GM23338 (cell line): ENCODE results near the gene COL4A2.
A peak's percentile ranks its signal among the peaks of the same experiment; 100 is the strongest.

Source experiments
- CREB1 ChIP-seq: fragments of 250-450 bp; sonication (Bioruptor Pico); IDR thresholded peaks from 2 replicates; pipeline ENCODE4 v1.5.0; 2020; ENCODE audit warnings: low read depth, mild to moderate bottlenecking, moderate library complexity
- CTCF ChIP-seq, 2 experiments: fragments of 200-600 bp in 1 of 2; sonication (generic) in 1 of 2; conservative IDR thresholded peaks; 2 replicates each; pipeline versions ENCODE4 v1.5.1 to v1.6.1; 2016 to 2017; ENCODE audit warnings: antibody characterized with exemption in 2 of 2, low read depth in 2 of 2, mild to moderate bottlenecking in 2 of 2, moderate library complexity in 1 of 2
- EZH2 ChIP-seq: fragments of 200-600 bp; sonication (generic); IDR thresholded peaks from one replicate; pipeline ENCODE4 v1.8.0; 2017; ENCODE audit warnings: antibody characterized with exemption, mild to moderate bottlenecking, low read depth; ENCODE audit not compliant: unreplicated experiment
- JUNB ChIP-seq: IDR thresholded peaks from one replicate; pipeline ENCODE4 v1.6.1; 2016; ENCODE audit warnings: antibody characterized with exemption; ENCODE audit not compliant: unreplicated experiment
- POLR2AphosphoS5 ChIP-seq: IDR thresholded peaks from 2 replicates; pipeline ENCODE4 v1.6.1; 2016; ENCODE audit warnings: antibody characterized with exemption, low read depth
- STAT1 ChIP-seq: IDR thresholded peaks from one replicate; pipeline ENCODE4 v1.6.1; 2016; ENCODE audit warnings: antibody characterized with exemption; ENCODE audit not compliant: unreplicated experiment
- ZNF114 ChIP-seq: fragments of 250-450 bp; sonication (Bioruptor Pico); IDR thresholded peaks from 2 replicates; pipeline ENCODE4 v1.5.0; 2020; ENCODE audit warnings: mild to moderate bottlenecking, moderate library complexity
- ZNF331 ChIP-seq: fragments of 250-450 bp; sonication (Bioruptor Pico); IDR thresholded peaks from 2 replicates; pipeline ENCODE4 v1.5.0; 2020; ENCODE audit warnings: low read depth, mild to moderate bottlenecking, moderate library complexity
- TF ChIP-seq, protein P1 (sequence below): IDR thresholded peaks from one replicate; pipeline ENCODE4 v1.6.1; 2018; ENCODE audit warnings: antibody characterized with exemption; ENCODE audit not compliant: unreplicated experiment

DNA sequence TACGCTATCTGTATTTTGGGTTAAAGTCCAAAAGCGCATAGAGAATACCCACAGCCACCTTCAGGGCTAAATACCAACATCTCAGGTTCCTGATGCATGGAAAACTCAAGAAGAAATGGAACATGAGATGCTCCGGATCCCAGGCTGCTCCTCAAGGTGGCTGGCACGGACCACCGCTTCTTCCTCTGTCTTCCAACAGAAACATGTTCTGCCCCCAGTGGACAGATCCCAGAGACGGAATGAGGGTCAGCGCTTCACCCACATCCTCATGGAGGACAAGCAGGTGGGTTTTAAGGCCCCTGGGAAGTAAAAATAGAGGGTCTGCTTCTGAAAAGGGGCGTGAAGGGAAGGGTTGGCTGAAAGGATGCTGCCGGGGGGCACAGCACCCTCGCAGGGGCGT lies 17.4 kb upstream of the COL4A2 start:
- TF ChIP-seq CREB1 (CRISPR knock-in tag), result no peak
- peak in 1 of 2 experiments; percentile 23; a peak in 1 of 4 replicates for TF ChIP-seq CTCF (conservative IDR thresholded peaks at IDR 0.05; ENCODE audit: low read depth in 2 of 2)
- TF ChIP-seq ZNF331 (CRISPR knock-in tag), result no peak
- no peak for TF ChIP-seq POLR2AphosphoS5
- no peak for TF ChIP-seq EZH2
- TF ChIP-seq STAT1, result no peak
- TF ChIP-seq ZNF114, result no peak
- no peak for TF ChIP-seq JUNB
- TF ChIP-seq, protein P1, sequence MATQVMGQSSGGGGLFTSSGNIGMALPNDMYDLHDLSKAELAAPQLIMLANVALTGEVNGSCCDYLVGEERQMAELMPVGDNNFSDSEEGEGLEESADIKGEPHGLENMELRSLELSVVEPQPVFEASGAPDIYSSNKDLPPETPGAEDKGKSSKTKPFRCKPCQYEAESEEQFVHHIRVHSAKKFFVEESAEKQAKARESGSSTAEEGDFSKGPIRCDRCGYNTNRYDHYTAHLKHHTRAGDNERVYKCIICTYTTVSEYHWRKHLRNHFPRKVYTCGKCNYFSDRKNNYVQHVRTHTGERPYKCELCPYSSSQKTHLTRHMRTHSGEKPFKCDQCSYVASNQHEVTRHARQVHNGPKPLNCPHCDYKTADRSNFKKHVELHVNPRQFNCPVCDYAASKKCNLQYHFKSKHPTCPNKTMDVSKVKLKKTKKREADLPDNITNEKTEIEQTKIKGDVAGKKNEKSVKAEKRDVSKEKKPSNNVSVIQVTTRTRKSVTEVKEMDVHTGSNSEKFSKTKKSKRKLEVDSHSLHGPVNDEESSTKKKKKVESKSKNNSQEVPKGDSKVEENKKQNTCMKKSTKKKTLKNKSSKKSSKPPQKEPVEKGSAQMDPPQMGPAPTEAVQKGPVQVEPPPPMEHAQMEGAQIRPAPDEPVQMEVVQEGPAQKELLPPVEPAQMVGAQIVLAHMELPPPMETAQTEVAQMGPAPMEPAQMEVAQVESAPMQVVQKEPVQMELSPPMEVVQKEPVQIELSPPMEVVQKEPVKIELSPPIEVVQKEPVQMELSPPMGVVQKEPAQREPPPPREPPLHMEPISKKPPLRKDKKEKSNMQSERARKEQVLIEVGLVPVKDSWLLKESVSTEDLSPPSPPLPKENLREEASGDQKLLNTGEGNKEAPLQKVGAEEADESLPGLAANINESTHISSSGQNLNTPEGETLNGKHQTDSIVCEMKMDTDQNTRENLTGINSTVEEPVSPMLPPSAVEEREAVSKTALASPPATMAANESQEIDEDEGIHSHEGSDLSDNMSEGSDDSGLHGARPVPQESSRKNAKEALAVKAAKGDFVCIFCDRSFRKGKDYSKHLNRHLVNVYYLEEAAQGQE, result no peak
